Esophagus squamous epithelium (tissue), 4 donors: ENCODE data around the gene SERPINF2.

ENCODE experiments used
- CTCF ChIP-seq, 6 experiments: fragments of 450-650 bp in 4 of 6; fragments of 200-600 bp in 2 of 6; sonication (generic) in 2 of 6; IDR thresholded peaks; one replicate each; pipeline ENCODE4 v1.5.1; 2016 to 2019; ENCODE audit warnings: antibody characterized with exemption in 6 of 6, mild to moderate bottlenecking in 4 of 6, moderate library complexity in 4 of 6
- POLR2A ChIP-seq, 4 donors: fragments of 450-650 bp; IDR thresholded peaks; one replicate each; pipeline ENCODE4 v1.6.1; 2017; ENCODE audit warnings: antibody characterized with exemption in 4 of 4, mild to moderate bottlenecking in 4 of 4, moderate library complexity in 3 of 4

GRCh38 chr17:1744551-1745512 lies 2.2 kb downstream of the SERPINF2 start:
- no peak for TF ChIP-seq CTCF (IDR thresholded peaks at IDR 0.05)
- no peak for TF ChIP-seq POLR2A (IDR thresholded peaks at IDR 0.05)
